HepG2 (cell line): ENCODE results near the gene SPIRE1. TPM values are rescaled to one million over a fixed set of nuclear protein-coding genes. Genes with fewer than 3 reads are reported as not detected.

Experiments used
- ATAC-seq: fragments of 200-7000 bp; cut with Tn5 transposase; 3 replicates; pipeline ENCODE4 v1.9.1; 2020; ENCODE audit warnings: mild to moderate bottlenecking, moderate library complexity
- BruUV-seq: library from RNA; stranded (reverse); fragments of 400-500 nt; replicated peaks from 2 replicates; lab custom pipeline; 2021; lab: Mats Ljungman, UMichigan
- CTCF ChIA-PET: fragments of 300-600 bp; formaldehyde crosslinking; extraction: SDS; loops from one replicate; lab custom pipeline; 2021; ENCODE audit warnings: low total read pairs, inconsistent platforms, low intra/inter-chr PET ratio; lab: Yijun Ruan, JAX
- POLR2A ChIA-PET: fragments of 350-600 bp; sonication (Branson Sonifier 250); formaldehyde crosslinking; loops from one replicate; lab custom pipeline; 2020; ENCODE audit warnings: antibody characterized with exemption, inconsistent platforms; lab: Yijun Ruan, JAX
- DNase-seq: peaks from one replicate; pipeline ENCODE4 v3.0.0-alpha.2; 2015; ENCODE audit warnings: low spot score
- FAIRE-seq: peaks from 3 replicates; lab custom pipeline; 2011; peaks lifted over from hg19 to GRCh38; lab: Jason Lieb, UNC
- H2AFZ ChIP-seq: one replicate; pipeline ENCODE4 v1.6.1; 2011; ENCODE audit warnings: low read length, inconsistent platforms
- H3K27ac ChIP-seq: fragments of 300-600 bp; 3 replicates; pipeline ENCODE4 v1.8.0; 2011; ENCODE audit warnings: mixed run types, mild to moderate bottlenecking, mixed read lengths, low read length, inconsistent platforms; ENCODE audit not compliant: insufficient read depth; ENCODE audit errors: extremely low read length
- H3K27me3 ChIP-seq, 2 experiments: fragments of 200-600 bp in 1 of 2; 2 replicates in 1 of 2; 3 replicates in 1 of 2; pipeline versions ENCODE4 v1.6.0 to v1.8.0; 2011; ENCODE audit warnings: low read length in 2 of 2, mild to moderate bottlenecking in 2 of 2, moderate library complexity in 2 of 2, inconsistent platforms in 1 of 2; ENCODE audit not compliant: insufficient read depth in 2 of 2, control insufficient read depth in 1 of 2
- H3K36me3 ChIP-seq, 2 experiments: fragments of 200-600 bp in 1 of 2; replicated peaks in 1 of 2; 2 replicates in 1 of 2; 3 replicates in 1 of 2; pipeline versions ENCODE4 v1.5.1 to v1.8.0; 2011; ENCODE audit warnings: low read length in 2 of 2, inconsistent platforms in 1 of 2; ENCODE audit not compliant: insufficient read depth in 2 of 2, control insufficient read depth in 1 of 2
- H3K4me1 ChIP-seq: 2 replicates; pipeline ENCODE4 v1.5.1; 2012; ENCODE audit warnings: low read length, inconsistent platforms; ENCODE audit not compliant: insufficient read depth
- H3K4me2 ChIP-seq: 2 replicates; pipeline ENCODE4 v1.6.0; 2011; ENCODE audit warnings: low read depth, low read length, inconsistent platforms
- H3K4me3 ChIP-seq, 3 experiments: fragments of 200-600 bp in 1 of 3; sonication (generic), shearing (Covaris generic) in 1 of 3; replicated peaks in 1 of 3; 2 replicates each; pipeline ENCODE4 v1.5.1; 2011 to 2016; ENCODE audit warnings: low read length in 3 of 3, inconsistent platforms in 2 of 3, low read depth in 2 of 3, mild to moderate bottlenecking in 2 of 3, control low read depth in 1 of 3, mixed read lengths in 1 of 3; ENCODE audit not compliant: insufficient read depth in 1 of 3
- H3K79me2 ChIP-seq: one replicate; pipeline ENCODE4 v1.6.1; 2011; ENCODE audit warnings: low read length, inconsistent platforms; ENCODE audit not compliant: insufficient read depth
- H3K9ac ChIP-seq: 2 replicates; pipeline ENCODE4 v1.6.0; 2011; ENCODE audit warnings: mild to moderate bottlenecking, low read depth, low read length, inconsistent platforms; ENCODE audit not compliant: insufficient read depth
- H3K9me3 ChIP-seq: 2 replicates; pipeline ENCODE4 v1.5.1; 2012; ENCODE audit warnings: mild to moderate bottlenecking, low read length
- H4K20me1 ChIP-seq: 2 replicates; pipeline ENCODE4 v1.6.0; 2011; ENCODE audit warnings: inconsistent platforms, mild to moderate bottlenecking, low read length, moderate library complexity; ENCODE audit not compliant: insufficient read depth
- PRDM10 ChIP-seq: sonication (generic); formaldehyde crosslinking; IDR thresholded peaks from 2 replicates; pipeline ENCODE4 v1.4.0; 2020; ENCODE audit warnings: low read depth, missing genetic modification reagents
- ZNF574 ChIP-seq: sonication (generic); formaldehyde crosslinking; IDR thresholded peaks from 2 replicates; pipeline ENCODE4 v1.4.0; 2020; ENCODE audit warnings: missing genetic modification reagents
- WGBS: methylation state at CpG from one replicate; pipeline ENCODE4 v1.1.6; 2017; ENCODE audit warnings: low lambda C conversion rate; 5-methylcytosine and 5-hydroxymethylcytosine counted together
- in situ Hi-C: cut with HindIII; loops from 2 replicates; pipeline ENCODE4 v1.10.0; 2017; ENCODE audit warnings: low pct_unique_long_range_greater_than_20kb; ENCODE audit not compliant: extremely low pct_ligation_motif_present
- intact Hi-C: fragments of 100-400 bp; cut with micrococcal nuclease; formaldehyde crosslinking; loops from one replicate; pipeline ENCODE4 v1.10.0; 2022; ENCODE audit not compliant: unreplicated experiment
- polyA plus RNA-seq, 8 experiments: library from polyadenylated mRNA; depleted of rRNA in 3 of 8; stranded (reverse) in 7 of 8; unstranded in 1 of 8; fragments of >200 nt; fragmentation: Illumina TruSeq in 4 of 8; extraction: Trizol in 4 of 8; gene quantifications; 2 replicates each; pipeline versions ENCODE4 v1.2.1 to v1.2.3, GENCODE V29; 2011 to 2016; ENCODE audit warnings: low read depth in 4 of 8, missing spikeins in 1 of 8, mixed read lengths in 1 of 8; ENCODE audit not compliant: insufficient read depth in 1 of 8
- total RNA-seq, 5 experiments: library from RNA; depleted of rRNA; stranded (reverse); fragments of >200 nt; fragmentation: Illumina TruSeq; extraction: Trizol; gene quantifications; 2 replicates each; pipeline ENCODE4 v1.2.3, GENCODE V29; 2016; ENCODE audit warnings: low read depth in 1 of 5

The SPIRE1 gene
- total and polyA plus RNA-seq, 2 of the 13 experiments (the other 11 are each of a cell fraction or from before 2014, with no cell fraction given): 9.9 to 21.3 TPM

- TSS peak; percentile 80 for BruUV-seq
- intact Hi-C loops (no loop called here), in situ Hi-C loops (no loop called here)
- ATAC-seq (no peak), FAIRE-seq (no peak), DNase-seq (no peak)
- Histone ChIP-seq H3K4me2 (peak overlapping the region; percentile 83), H2AFZ (no peak overlapping the region), H3K36me3 (peaks cover 4 to 27% of the 10 kb centered on the region in 2 experiments; a peak in 4 of 5 replicates), H3K27ac (peak overlapping the region; percentile 89), H3K4me1 (peaks cover 51% of the 10 kb centered on the region), H3K4me3 (peak overlapping the region; percentile 91 to 99 (median 93)), H3K79me2 (peaks cover 68% of the 10 kb centered on the region), H3K9me3 (no peaks in the 10 kb centered on the region), H3K27me3 (no peaks in the 10 kb centered on the region; a peak in 2 of 5 replicates), H3K9ac (peak overlapping the region; percentile 93), H4K20me1 (no peaks in the 10 kb centered on the region)
- POLR2A ChIA-PET: interaction anchor here (1.4 to 2.9 kb wide), 3 partner anchors 27 to 287 kb away, joined by 3 to 14 read pairs (median 10); partner anchors contain the start of genes CEP192 and SEH1L
- 0% methylated on average over 2 of the region's 2 CpGs for WGBS
- CTCF ChIA-PET: no interaction called here
- TF ChIP-seq PRDM10 (CRISPR knock-in tag) (peak; percentile 59; the same call in 1 of the 2 replicates), ZNF574 (CRISPR knock-in tag) (no peak)
These were observed 45.8 kb upstream of the SPIRE1 start for GRCh38 chr18:12703664-12704063.
